Esophagus (tissue), 2 donors: ENCODE measurements around the gene PDK2. TPM values are rescaled to one million over a fixed set of nuclear protein-coding genes. Genes with fewer than 3 reads are reported as not detected.

ENCODE experiments used
- H3K27ac ChIP-seq, 2 donors: one replicate each; pipeline ENCODE4 v1.5.1; 2013; ENCODE audit warnings: low read depth in 2 of 2, mild to moderate bottlenecking in 2 of 2, inconsistent platforms in 1 of 2, low read length in 1 of 2, moderate library complexity in 1 of 2
- H3K27me3 ChIP-seq, 2 donors: one replicate each; pipeline ENCODE4 v1.6.1; 2013; ENCODE audit warnings: low read length in 2 of 2, control low read depth in 1 of 2, mild to moderate bottlenecking in 1 of 2; ENCODE audit not compliant: insufficient read depth in 2 of 2, control insufficient read depth in 1 of 2
- H3K36me3 ChIP-seq, 2 donors: one replicate each; pipeline ENCODE4 v1.6.1; 2013; ENCODE audit warnings: low read length in 1 of 2; ENCODE audit not compliant: control insufficient read depth in 2 of 2, insufficient read depth in 2 of 2
- H3K4me1 ChIP-seq, 2 donors: one replicate each; pipeline ENCODE4 v1.6.1; 2013; ENCODE audit warnings: low read length in 1 of 2; ENCODE audit not compliant: control insufficient read depth in 2 of 2, insufficient read depth in 2 of 2
- H3K4me3 ChIP-seq, 2 donors: one replicate each; pipeline ENCODE4 v1.5.1; 2013; ENCODE audit warnings: low read length in 2 of 2, mild to moderate bottlenecking in 2 of 2, low read depth in 1 of 2, moderate library complexity in 1 of 2
- H3K9me3 ChIP-seq, 2 donors: one replicate each; pipeline ENCODE4 v1.6.1; 2013; ENCODE audit warnings: mild to moderate bottlenecking in 2 of 2, low read depth in 1 of 2, low read length in 1 of 2, moderate library complexity in 1 of 2; ENCODE audit not compliant: control insufficient read depth in 2 of 2, insufficient read depth in 1 of 2
- WGBS, 2 donors: extraction: QIAGEN DNeasy Blood & Tissue Kit; methylation state at CpG; one replicate each; pipeline ENCODE4 v1.1.7; 2013; 5-methylcytosine and 5-hydroxymethylcytosine counted together
- polyA plus RNA-seq, 2 donors: library from polyadenylated mRNA; stranded (reverse); fragments of 200-250 nt; gene quantifications; one replicate each; pipeline ENCODE4 v1.2.3, GENCODE V29; 2013
- donor health status: healthy with polysubstance abuse.
- donor health status: Bipolar disorder and iron deficiency.

PDK2 gene
- polyA plus RNA-seq, 2 donors: 12.1 to 13.5 TPM

- H3K36me3 ChIP-seq: peaks cover 14 to 61% of the 10 kb centered on the region in 2 donors
- H3K27me3 ChIP-seq: no peaks in the 10 kb centered on the region
- peaks cover 0 to 10% of the 10 kb centered on the region in 2 donors for H3K4me1 ChIP-seq
- no peak overlapping the region for H3K4me3 ChIP-seq
- 93 to 95% methylated on average over 16 of the region's 16 CpGs for WGBS, 2 donors
- peaks cover 0 to 8% of the 10 kb centered on the region in 2 donors for H3K9me3 ChIP-seq
- no peak overlapping the region for H3K27ac ChIP-seq
Observed at GRCh38 chr17:50075446-50076032, 19.6 kb upstream of the PDK2 start.

- H3K4me3 ChIP-seq: no peak overlapping the region
- no peaks in the 10 kb centered on the region for H3K27me3 ChIP-seq
- H3K36me3 ChIP-seq: peaks cover 18 to 61% of the 10 kb centered on the region in 2 donors
- WGBS, 2 donors: 87 to 93% methylated on average over 16 of the region's 16 CpGs
- H3K9me3 ChIP-seq: peaks cover 0 to 7% of the 10 kb centered on the region in 2 donors
- H3K27ac ChIP-seq: no peak overlapping the region
- peaks cover 0 to 10% of the 10 kb centered on the region in 2 donors for H3K4me1 ChIP-seq
Observed at GRCh38 chr17:50076221-50076590, 18.9 kb upstream of the PDK2 start.

GRCh38 chr17:50076591-50077235, 18.4 kb upstream of the PDK2 start:
- Histone ChIP-seq H3K36me3 (peaks cover 18 to 61% of the 10 kb centered on the region in 2 donors), H3K9me3 (peaks cover 0 to 2% of the 10 kb centered on the region in 2 donors), H3K27ac (no peak overlapping the region), H3K4me1 (peaks cover 0 to 10% of the 10 kb centered on the region in 2 donors), H3K4me3 (no peak overlapping the region), H3K27me3 (no peaks in the 10 kb centered on the region)
- WGBS, 2 donors: 72 to 76% methylated on average over 33 to 39 of the region's 39 CpGs

GRCh38 chr17:50078430-50078829, 16.7 kb upstream of the PDK2 start:
- H3K9me3 ChIP-seq: no peaks in the 10 kb centered on the region
- peaks cover 18 to 55% of the 10 kb centered on the region in 2 donors for H3K36me3 ChIP-seq
- WGBS, 2 donors: 80 to 90% methylated on average over 4 of the region's 4 CpGs
- peaks cover 0 to 10% of the 10 kb centered on the region in 2 donors for H3K4me1 ChIP-seq
- no peaks in the 10 kb centered on the region for H3K27me3 ChIP-seq
- no peak overlapping the region for H3K4me3 ChIP-seq
- no peak overlapping the region for H3K27ac ChIP-seq

GRCh38 chr17:50079334-50080095, 15.6 kb upstream of the PDK2 start:
- H3K27me3 ChIP-seq: no peaks in the 10 kb centered on the region
- H3K36me3 ChIP-seq: peaks cover 11 to 50% of the 10 kb centered on the region in 2 donors
- peak overlapping the region in 1 of 2 donors; percentile 38 for H3K27ac ChIP-seq
- H3K4me3 ChIP-seq: no peak overlapping the region
- H3K4me1 ChIP-seq: peaks cover 0 to 10% of the 10 kb centered on the region in 2 donors
- no peaks in the 10 kb centered on the region for H3K9me3 ChIP-seq
- 57 to 59% methylated on average over 12 of the region's 12 CpGs for WGBS, 2 donors

GRCh38 chr17:50080096-50080480, 15.1 kb upstream of the PDK2 start:
- 58 to 62% methylated on average over 11 of the region's 11 CpGs for WGBS, 2 donors

GRCh38 chr17:50080827-50081226, 14.3 kb upstream of the PDK2 start:
- no peaks in the 10 kb centered on the region for H3K27me3 ChIP-seq
- peaks cover 0 to 10% of the 10 kb centered on the region in 2 donors for H3K4me1 ChIP-seq
- 81 to 85% methylated on average over 7 of the region's 7 CpGs for WGBS, 2 donors
- H3K4me3 ChIP-seq: no peak overlapping the region
- H3K27ac ChIP-seq: no peak overlapping the region
- peaks cover 11 to 40% of the 10 kb centered on the region in 2 donors for H3K36me3 ChIP-seq
- H3K9me3 ChIP-seq: no peaks in the 10 kb centered on the region

More at GRCh38 chr17:50080096-50080480, 15.1 kb upstream of the PDK2 start:
- no peaks in the 10 kb centered on the region for H3K9me3 ChIP-seq
- H3K4me3 ChIP-seq: no peak overlapping the region
- peaks cover 0 to 10% of the 10 kb centered on the region in 2 donors for H3K4me1 ChIP-seq
- peaks cover 11 to 47% of the 10 kb centered on the region in 2 donors for H3K36me3 ChIP-seq
- H3K27ac ChIP-seq: peak overlapping the region in 1 of 2 donors; percentile 38
- H3K27me3 ChIP-seq: no peaks in the 10 kb centered on the region

GRCh38 chr17:50081757-50082156, 13.4 kb upstream of the PDK2 start:
- Histone ChIP-seq H3K36me3 (peaks cover 11 to 35% of the 10 kb centered on the region in 2 donors), H3K4me3 (no peak overlapping the region), H3K27ac (no peak overlapping the region), H3K4me1 (peaks cover 0 to 10% of the 10 kb centered on the region in 2 donors), H3K27me3 (no peaks in the 10 kb centered on the region), H3K9me3 (no peaks in the 10 kb centered on the region)
- 80 to 82% methylated on average over 5 of the region's 5 CpGs for WGBS, 2 donors

- Histone ChIP-seq H3K36me3 (peaks cover 9 to 21% of the 10 kb centered on the region in 2 donors), H3K27ac (no peak overlapping the region)
Observed at GRCh38 chr17:50087246-50087911, 7.8 kb upstream of the PDK2 start.

More at GRCh38 chr17:50087246-50087911, 7.8 kb upstream of the PDK2 start:
- no peaks in the 10 kb centered on the region for H3K4me1 ChIP-seq
- 50 to 55% methylated on average over 9 to 10 of the region's 10 CpGs for WGBS, 2 donors
- H3K9me3 ChIP-seq: no peaks in the 10 kb centered on the region
- no peaks in the 10 kb centered on the region for H3K27me3 ChIP-seq
- H3K4me3 ChIP-seq: no peak overlapping the region
